Lower lobe of right lung (tissue), 2 donors: ENCODE measurements around the gene SYS1. TPM values are rescaled to one million over a fixed set of nuclear protein-coding genes. Genes with fewer than 3 reads are reported as not detected.
A peak's percentile ranks its signal among the peaks of the same experiment; 100 is the strongest.

Experiments
- ATAC-seq, 2 donors: fragments of 200-7000 bp; cut with Tn5 transposase; one replicate each; pipeline ENCODE4 v1.9.1; 2020 to 2022; ENCODE audit warnings: mild to moderate bottlenecking in 2 of 2, moderate library complexity in 2 of 2
- DNase-seq: peaks from one replicate; pipeline ENCODE4 v3.0.0-alpha.2; 2020
- H3K27ac ChIP-seq: fragments of 200-600 bp; one replicate; pipeline ENCODE4 v1.8.0; 2022
- H3K27me3 ChIP-seq: fragments of 200-600 bp; one replicate; pipeline ENCODE4 v1.8.0; 2022; ENCODE audit warnings: low read depth
- H3K36me3 ChIP-seq: fragments of 200-600 bp; one replicate; pipeline ENCODE4 v1.8.0; 2022; ENCODE audit warnings: mild to moderate bottlenecking
- H3K4me1 ChIP-seq: fragments of 200-600 bp; one replicate; pipeline ENCODE4 v1.8.0; 2022
- H3K4me3 ChIP-seq: fragments of 200-600 bp; one replicate; pipeline ENCODE4 v1.8.0; 2022; ENCODE audit warnings: mild to moderate bottlenecking
- H3K9me3 ChIP-seq: fragments of 200-600 bp; one replicate; pipeline ENCODE4 v1.8.0; 2022
- CTCF ChIP-seq: fragments of 200-600 bp; IDR thresholded peaks from one replicate; pipeline ENCODE4 v1.8.0; 2022; ENCODE audit warnings: antibody characterized with exemption, mild to moderate bottlenecking
- intact Hi-C: fragments of 100-400 bp; cut with DNase I; formaldehyde crosslinking; loops from one replicate; pipeline ENCODE4 v1.11.0; 2022
- total RNA-seq: library from RNA; stranded (reverse); fragmentation: NEBNext Ultra II Directional; extraction: Animal tissue kit (Norgen Biotek cat#: 25700); gene quantifications from one replicate; pipeline ENCODE4 v1.2.1, GENCODE V29; 2021
- donor health status: DM: no; HTN: yes; CAD: no; lungs with severe emphysema.

SYS1 gene
- total RNA-seq, 1 donor from 2014 or later: 69.3 TPM

- Histone ChIP-seq H3K4me3 (no peak overlapping the region), H3K36me3 (peaks cover 46% of the 10 kb centered on the region), H3K9me3 (no peaks in the 10 kb centered on the region), H3K4me1 (no peaks in the 10 kb centered on the region), H3K27me3 (no peaks in the 10 kb centered on the region), H3K27ac (no peak overlapping the region)
- DNase-seq (no peak), ATAC-seq (no peak)
- intact Hi-C loops: no loop called here
- TF ChIP-seq CTCF: no peak
Measured at GRCh38 chr20:45325371-45325770, 37.6 kb upstream of the SYS1 start.

GRCh38 chr20:45328451-45328850, 34.5 kb upstream of the SYS1 start:
- DNase-seq (no peak), ATAC-seq (no peak)
- Histone ChIP-seq H3K4me1 (peaks cover 9% of the 10 kb centered on the region), H3K9me3 (no peaks in the 10 kb centered on the region), H3K27me3 (no peaks in the 10 kb centered on the region), H3K27ac (no peak overlapping the region), H3K4me3 (no peak overlapping the region), H3K36me3 (peaks cover 77% of the 10 kb centered on the region)
- no peak for TF ChIP-seq CTCF
- intact Hi-C loops: no loop called here

GRCh38 chr20:45329497-45330319, 33.2 kb upstream of the SYS1 start:
- peak; percentile 56 to 71 for ATAC-seq

GRCh38 chr20:45330476-45330875, 32.5 kb upstream of the SYS1 start:
- Histone ChIP-seq H3K9me3 (no peaks in the 10 kb centered on the region), H3K27ac (no peak overlapping the region), H3K4me3 (no peak overlapping the region), H3K27me3 (no peaks in the 10 kb centered on the region), H3K4me1 (peaks cover 9% of the 10 kb centered on the region), H3K36me3 (peaks cover 91% of the 10 kb centered on the region)
- DNase-seq (no peak), ATAC-seq (no peak)
- no peak for TF ChIP-seq CTCF
- intact Hi-C loops: no loop called here

More at GRCh38 chr20:45329497-45330319, 33.2 kb upstream of the SYS1 start:
- peak; percentile 72 for DNase-seq
- no peaks in the 10 kb centered on the region for H3K27me3 ChIP-seq
- H3K4me3 ChIP-seq: no peak overlapping the region
- intact Hi-C loops: no loop called here
- no peaks in the 10 kb centered on the region for H3K9me3 ChIP-seq
- H3K27ac ChIP-seq: no peak overlapping the region
- H3K4me1 ChIP-seq: peaks cover 9% of the 10 kb centered on the region
- TF ChIP-seq CTCF: no peak
- peaks cover 85% of the 10 kb centered on the region for H3K36me3 ChIP-seq

GRCh38 chr20:45336530-45337366, 26.2 kb upstream of the SYS1 start:
- no peak for TF ChIP-seq CTCF
- intact Hi-C loops: no loop called here
- DNase-seq: no peak
- H3K4me3 ChIP-seq: no peak overlapping the region
- peaks cover 67% of the 10 kb centered on the region for H3K36me3 ChIP-seq
- no peaks in the 10 kb centered on the region for H3K9me3 ChIP-seq
- H3K27ac ChIP-seq: peak overlapping the region; percentile 79
- H3K4me1 ChIP-seq: peaks cover 53% of the 10 kb centered on the region
- no peaks in the 10 kb centered on the region for H3K27me3 ChIP-seq
- peak; percentile 29 to 40 for ATAC-seq
